HUES64 (cell line): ENCODE measurements around the gene PRIM2.
"Not testable (repeated sequence)": the region's sequence is repeated elsewhere in the genome, so short reads cannot be mapped to it uniquely, and the experiment has no call there.

Experiments used
- H3K27ac ChIP-seq: 2 replicates; pipeline ENCODE4 v1.7.0; 2013; ENCODE audit warnings: low read depth, low read length, inconsistent platforms
- H3K27me3 ChIP-seq: 2 replicates; pipeline ENCODE4 v1.6.1; 2013; ENCODE audit warnings: mild to moderate bottlenecking, low read length; ENCODE audit not compliant: insufficient read depth
- H3K36me3 ChIP-seq: 2 replicates; pipeline ENCODE4 v1.6.1; 2013; ENCODE audit warnings: mild to moderate bottlenecking, low read length; ENCODE audit not compliant: insufficient read depth
- H3K4me1 ChIP-seq: 2 replicates; pipeline ENCODE4 v1.6.1; 2013; ENCODE audit warnings: mild to moderate bottlenecking, low read length, moderate library complexity; ENCODE audit not compliant: insufficient read depth
- H3K4me3 ChIP-seq: 2 replicates; pipeline ENCODE4 v1.5.1; 2013; ENCODE audit warnings: mild to moderate bottlenecking, low read length, moderate library complexity
- H3K9ac ChIP-seq: 2 replicates; pipeline ENCODE4 v1.6.1; 2013; ENCODE audit warnings: mild to moderate bottlenecking, low read depth, low read length
- H3K9me3 ChIP-seq: 2 replicates; pipeline ENCODE4 v1.6.1; 2013; ENCODE audit warnings: low read depth, low read length; ENCODE audit not compliant: insufficient read depth
- WGBS: fragments of 150-250, 120-280 bp; methylation state at CpG from one replicate; pipeline ENCODE4 v1.1.7; 2013; ENCODE audit warnings: missing lambda C conversion rate; 5-methylcytosine and 5-hydroxymethylcytosine counted together

The PRIM2 gene

GRCh38 chr6:57368965-57369731, 51.7 kb downstream of the PRIM2 start:
- not testable (repeated sequence) for H3K4me3 ChIP-seq, H3K27ac ChIP-seq, H3K4me1 ChIP-seq, H3K9me3 ChIP-seq, H3K27me3 ChIP-seq, H3K36me3 ChIP-seq, H3K9ac ChIP-seq
- whole genome bisulfite sequencing: 100% methylated on average over 2 of the region's 4 CpGs

GRCh38 chr6:57371779-57372178, 54.3 kb downstream of the PRIM2 start:
- H3K27ac ChIP-seq, H3K27me3 ChIP-seq, H3K36me3 ChIP-seq, H3K4me3 ChIP-seq, H3K9me3 ChIP-seq, H3K9ac ChIP-seq, H3K4me1 ChIP-seq: not testable (repeated sequence)
- no CpG with 5 or more reads among the region's 1 CpG for WGBS

GRCh38 chr6:57374764-57375163, 57.3 kb downstream of the PRIM2 start:
- H3K36me3 ChIP-seq, H3K9me3 ChIP-seq, H3K27me3 ChIP-seq, H3K9ac ChIP-seq, H3K4me1 ChIP-seq, H3K4me3 ChIP-seq, H3K27ac ChIP-seq: not testable (repeated sequence)
- WGBS: 100% methylated on average over 4 of the region's 4 CpGs

GRCh38 chr6:57376083-57376482, 58.7 kb downstream of the PRIM2 start:
- H3K27ac ChIP-seq, H3K4me3 ChIP-seq, H3K9ac ChIP-seq, H3K4me1 ChIP-seq, H3K27me3 ChIP-seq, H3K36me3 ChIP-seq, H3K9me3 ChIP-seq: not testable (repeated sequence)
- 89% methylated on average over 3 of the region's 3 CpGs for WGBS

- H3K9me3 ChIP-seq, H3K27me3 ChIP-seq, H3K4me1 ChIP-seq, H3K9ac ChIP-seq, H3K27ac ChIP-seq, H3K4me3 ChIP-seq, H3K36me3 ChIP-seq: not testable (repeated sequence)
- WGBS: 94% methylated on average over 1 of the region's 2 CpGs
These were observed 71.7 kb downstream of the PRIM2 start for GRCh38 chr6:57389038-57389592.

GRCh38 chr6:57390818-57391217, 73.4 kb downstream of the PRIM2 start:
- not testable (repeated sequence) for H3K9ac ChIP-seq, H3K27me3 ChIP-seq, H3K9me3 ChIP-seq, H3K4me3 ChIP-seq, H3K27ac ChIP-seq, H3K36me3 ChIP-seq, H3K4me1 ChIP-seq
- 94% methylated on average over 2 of the region's 2 CpGs for WGBS

GRCh38 chr6:57392047-57392446, 74.6 kb downstream of the PRIM2 start:
- not testable (repeated sequence) for H3K36me3 ChIP-seq, H3K9ac ChIP-seq, H3K9me3 ChIP-seq, H3K27ac ChIP-seq, H3K4me3 ChIP-seq, H3K27me3 ChIP-seq, H3K4me1 ChIP-seq
- 91% methylated on average over 3 of the region's 3 CpGs for WGBS

GRCh38 chr6:57419341-57419740, 101.9 kb downstream of the PRIM2 start:
- not testable (repeated sequence) for H3K36me3 ChIP-seq, H3K9ac ChIP-seq, H3K27me3 ChIP-seq, H3K27ac ChIP-seq, H3K9me3 ChIP-seq, H3K4me3 ChIP-seq
- peaks cover 36% of the 10 kb centered on the region for H3K4me1 ChIP-seq

- Histone ChIP-seq H3K4me1 (peaks cover 44% of the 10 kb centered on the region), H3K9ac (no peak overlapping the region), H3K27me3 (no peaks in the 10 kb centered on the region), H3K9me3 (no peaks in the 10 kb centered on the region), H3K27ac (peak overlapping the region; percentile 32; the same call in 1 of the 2 replicates), H3K4me3 (no peak overlapping the region), H3K36me3 (no peaks in the 10 kb centered on the region)
These were observed 104.1 kb downstream of the PRIM2 start for GRCh38 chr6:57421503-57421902.

GRCh38 chr6:57423468-57423867, 106.0 kb downstream of the PRIM2 start:
- peak overlapping the region; percentile 84 for H3K27ac ChIP-seq
- no peaks in the 10 kb centered on the region for H3K27me3 ChIP-seq
- no peaks in the 10 kb centered on the region for H3K36me3 ChIP-seq
- no peak overlapping the region; the same call in none of the 2 replicates for H3K4me3 ChIP-seq
- no peaks in the 10 kb centered on the region for H3K9me3 ChIP-seq
- H3K9ac ChIP-seq: peak overlapping the region; percentile 45
- peaks cover 45% of the 10 kb centered on the region for H3K4me1 ChIP-seq
- WGBS: 8% methylated on average over 5 of the region's 5 CpGs

GRCh38 chr6:57431742-57432141, 114.3 kb downstream of the PRIM2 start:
- not testable (repeated sequence) for H3K27me3 ChIP-seq, H3K4me3 ChIP-seq, H3K9ac ChIP-seq, H3K36me3 ChIP-seq, H3K9me3 ChIP-seq, H3K27ac ChIP-seq
- H3K4me1 ChIP-seq: peaks cover 17% of the 10 kb centered on the region

GRCh38 chr6:57432157-57432556, 114.7 kb downstream of the PRIM2 start:
- no peaks in the 10 kb centered on the region for H3K9me3 ChIP-seq
- H3K27ac ChIP-seq: no peak overlapping the region
- no peaks in the 10 kb centered on the region for H3K36me3 ChIP-seq
- H3K4me3 ChIP-seq: no peak overlapping the region
- WGBS: 95% methylated on average over 2 of the region's 2 CpGs
- H3K27me3 ChIP-seq: no peaks in the 10 kb centered on the region
- no peak overlapping the region for H3K9ac ChIP-seq
- H3K4me1 ChIP-seq: peaks cover 17% of the 10 kb centered on the region
